Globus pallidus (tissue), 1 donor: ENCODE data around the gene TET3.

Experiments used
- DNase-seq: peaks from one replicate; pipeline ENCODE4 v3.0.0-alpha.2; 2015; ENCODE audit warnings: low spot score

Gene TET3

GRCh38 chr2:73964223-73964622 is 20.5 kb upstream of the TET3 start:
- no peak for DNase-seq

GRCh38 chr2:73965053-73965452 is 19.7 kb upstream of the TET3 start:
- DNase-seq: no peak

DNA sequence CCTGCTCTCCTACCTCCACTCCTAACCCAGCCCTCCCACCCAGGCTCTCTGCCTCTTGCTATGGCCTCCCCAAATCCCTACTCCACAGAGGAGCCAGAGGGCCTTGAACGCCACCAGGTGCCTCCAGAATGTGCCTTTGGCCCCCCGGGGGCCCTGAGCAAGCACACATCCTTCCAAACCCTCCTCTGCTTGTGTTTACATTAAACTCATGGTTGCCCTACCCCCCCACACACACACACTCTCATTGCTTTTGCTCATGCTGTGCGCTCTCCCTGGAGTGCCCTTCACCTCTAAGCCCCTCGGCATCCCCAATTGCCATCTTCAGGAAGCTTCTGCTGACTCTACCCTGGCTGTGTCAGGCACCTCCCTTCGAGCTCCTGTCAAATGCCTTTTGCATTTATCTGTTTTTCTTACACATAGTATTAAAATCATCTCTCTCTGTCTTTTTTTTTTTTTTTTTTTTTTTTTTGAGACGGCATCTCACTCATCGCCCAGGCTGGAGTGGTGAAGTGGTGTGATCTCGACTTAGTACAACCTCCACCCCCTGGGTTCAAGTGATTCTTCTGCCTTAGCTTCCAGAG is 16.3 kb upstream of the TET3 start:
- no peak for DNase-seq

DNA sequence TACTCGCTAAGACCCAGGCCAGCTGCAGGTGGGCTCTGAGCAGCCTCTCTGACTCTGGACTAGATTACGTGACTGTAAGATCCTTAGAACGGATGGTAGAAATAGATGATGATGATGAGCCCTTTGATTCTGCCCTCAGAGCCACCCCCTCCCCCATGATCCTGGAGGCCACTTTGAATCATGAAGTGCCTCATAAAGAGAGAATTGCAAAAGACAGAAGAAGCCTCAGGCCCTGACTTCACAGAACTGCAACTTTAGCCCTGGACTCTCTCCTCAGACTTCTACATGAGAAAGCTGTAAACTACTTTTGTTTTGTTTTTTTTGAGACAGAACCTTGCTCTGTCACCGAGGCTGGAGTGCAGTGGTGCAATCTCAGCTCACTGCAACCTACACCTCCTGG is 15.4 kb upstream of the TET3 start:
- no peak for DNase-seq

GRCh38 chr2:73970141-73970803 is 14.4 kb upstream of the TET3 start:
- no peak for DNase-seq

- peak; percentile 55 for DNase-seq
These were observed 13.7 kb upstream of the TET3 start for GRCh38 chr2:73970850-73971471.

GRCh38 chr2:73971722-73972121 is 13.0 kb upstream of the TET3 start:
- no peak for DNase-seq

DNA sequence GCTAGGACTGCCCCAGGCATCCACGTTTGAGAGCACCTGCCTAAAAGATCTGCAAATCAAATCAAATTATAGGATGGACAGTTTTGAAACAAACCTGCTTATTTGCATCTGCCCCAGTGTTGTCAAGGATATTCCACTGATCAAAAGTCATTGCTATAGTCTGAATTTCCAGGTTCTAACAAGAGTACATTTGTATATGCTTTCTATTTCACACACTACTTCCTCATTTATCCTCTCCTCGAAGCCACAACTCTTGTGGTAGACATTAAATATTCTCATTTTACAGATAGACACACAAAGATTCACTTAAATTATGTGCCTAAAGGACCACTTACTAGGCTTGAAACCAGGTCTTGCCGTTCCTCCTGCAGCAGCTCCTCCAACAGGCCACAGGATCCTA is 11.9 kb upstream of the TET3 start:
- no peak for DNase-seq

GRCh38 chr2:73975731-73976130 is 9.0 kb upstream of the TET3 start:
- no peak for DNase-seq

DNA sequence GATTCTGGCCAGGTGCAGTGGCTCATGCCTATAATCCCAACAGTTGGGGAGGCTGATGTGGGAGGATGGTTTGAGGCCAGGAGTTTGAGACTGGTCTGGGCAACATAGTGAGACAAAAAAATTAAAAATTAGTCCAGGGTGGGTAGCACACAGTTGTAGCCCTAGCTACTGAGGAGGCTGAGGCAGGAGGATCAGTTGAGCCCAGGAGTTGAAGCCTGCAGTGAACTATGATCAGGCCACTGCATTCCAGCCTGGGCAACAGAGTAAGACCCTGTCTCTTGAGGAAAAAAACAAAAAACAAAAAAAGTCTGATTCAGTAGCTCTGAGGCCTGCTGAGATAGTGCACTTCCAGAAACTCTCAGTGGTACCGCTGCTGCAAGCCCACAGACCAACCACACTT is 7.9 kb upstream of the TET3 start:
- no peak for DNase-seq

GRCh38 chr2:73977466-73977865 is 7.2 kb upstream of the TET3 start:
- no peak for DNase-seq

DNA sequence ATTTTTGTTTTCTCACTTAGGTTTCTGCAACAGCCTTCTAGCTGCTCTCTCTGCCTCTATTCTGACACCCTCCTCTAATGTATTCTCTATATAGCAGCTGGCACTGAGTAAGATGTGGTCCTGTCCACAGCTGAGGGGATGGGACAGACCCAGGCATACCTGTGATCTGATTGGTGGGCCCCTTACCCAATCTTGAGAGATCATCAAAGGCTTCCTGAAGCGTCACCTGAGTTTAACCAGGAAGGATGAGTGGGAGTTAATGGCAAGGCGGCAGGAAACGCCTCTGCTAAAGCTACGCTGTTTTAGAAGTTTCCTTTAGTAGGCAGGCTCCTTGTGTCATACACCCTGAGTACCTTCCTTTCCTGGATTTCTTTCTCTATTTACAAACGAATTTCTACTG is 5.7 kb upstream of the TET3 start:
- DNase-seq: no peak

DNA sequence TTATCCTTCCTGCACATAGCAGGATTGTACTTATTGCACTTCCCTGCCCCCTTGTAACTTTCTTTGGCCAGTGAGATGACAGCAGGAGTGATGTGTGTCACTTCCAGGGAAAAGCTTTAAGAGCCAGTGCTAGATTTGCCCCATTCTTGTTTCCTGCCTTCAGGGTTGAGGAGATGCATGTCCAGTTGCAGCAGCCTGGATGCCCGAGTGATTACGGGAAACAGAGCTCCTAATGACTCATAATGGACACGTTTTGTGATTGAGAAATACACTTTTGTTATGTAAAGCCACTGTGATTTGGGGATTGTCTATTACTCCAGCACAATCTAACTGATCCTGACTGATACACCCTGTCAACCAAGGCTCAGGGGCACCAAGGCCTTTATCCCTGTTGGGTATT is 5.0 kb upstream of the TET3 start:
- no peak for DNase-seq

DNA sequence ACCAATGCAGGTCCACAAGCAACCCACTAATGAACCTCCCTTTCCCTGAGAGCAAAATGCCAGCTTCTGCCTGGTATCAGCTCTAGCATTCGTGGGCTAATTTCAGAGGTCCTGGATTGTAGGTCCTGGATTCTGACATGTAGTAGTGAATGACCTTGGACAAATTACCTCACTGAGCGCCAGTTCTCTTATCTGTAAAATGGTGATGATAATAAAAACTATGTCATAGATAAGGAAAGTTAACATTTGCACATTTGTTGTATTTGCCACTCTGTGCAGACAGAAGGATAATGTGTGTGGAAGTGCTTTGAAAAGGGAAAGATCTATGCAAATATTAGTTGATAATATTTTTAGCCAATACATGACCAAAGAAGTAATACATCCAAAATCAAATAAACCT is 4.1 kb upstream of the TET3 start:
- DNase-seq: no peak

GRCh38 chr2:73981081-73982001 is 3.4 kb upstream of the TET3 start:
- DNase-seq: no peak

- DNase-seq: no peak
These were observed 2.5 kb upstream of the TET3 start for GRCh38 chr2:73982140-73982617.

DNA sequence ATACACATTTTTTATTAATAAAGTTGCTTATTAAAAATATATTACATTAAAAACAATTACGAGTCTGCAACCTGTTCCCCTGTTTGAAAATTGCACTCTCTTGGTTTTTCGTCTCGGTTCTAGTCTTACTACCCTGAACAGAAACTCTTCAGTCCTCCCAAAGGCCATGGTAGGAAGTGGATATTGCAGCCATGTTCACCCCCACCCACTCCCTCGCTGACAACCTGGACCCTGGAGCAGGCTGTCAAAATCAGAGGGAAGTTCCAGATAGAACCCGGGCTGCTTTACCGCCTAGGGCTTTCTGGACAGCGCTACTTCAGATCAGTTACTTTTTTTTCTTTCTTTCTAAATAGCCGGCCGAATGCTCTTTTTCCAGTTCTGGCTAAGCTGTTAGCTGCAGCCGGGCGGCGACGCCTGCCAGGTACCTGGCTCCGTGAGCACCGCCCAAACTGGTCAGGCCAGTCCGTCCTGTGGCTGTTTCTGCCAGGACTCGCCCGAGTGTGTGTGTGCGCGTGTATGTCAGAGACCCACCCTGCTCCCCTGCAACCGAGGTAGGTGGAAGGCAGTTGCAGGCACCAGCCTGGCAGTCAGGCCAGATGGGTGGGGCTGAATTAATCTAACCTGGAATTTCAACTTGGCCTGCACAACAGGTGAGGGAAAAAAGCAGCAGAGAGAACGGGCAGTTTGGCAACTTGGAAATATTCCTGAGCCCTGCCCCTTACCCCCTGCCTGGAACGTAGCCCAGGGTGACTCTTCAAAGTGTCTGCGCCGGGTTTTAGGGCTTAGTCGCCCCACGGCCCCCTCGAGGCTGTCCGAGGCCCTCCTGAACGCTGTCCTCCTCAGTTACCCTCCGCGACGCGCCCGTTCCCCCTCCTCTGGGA is 1.1 kb upstream of the TET3 start:
- DNase-seq: no peak

DNA sequence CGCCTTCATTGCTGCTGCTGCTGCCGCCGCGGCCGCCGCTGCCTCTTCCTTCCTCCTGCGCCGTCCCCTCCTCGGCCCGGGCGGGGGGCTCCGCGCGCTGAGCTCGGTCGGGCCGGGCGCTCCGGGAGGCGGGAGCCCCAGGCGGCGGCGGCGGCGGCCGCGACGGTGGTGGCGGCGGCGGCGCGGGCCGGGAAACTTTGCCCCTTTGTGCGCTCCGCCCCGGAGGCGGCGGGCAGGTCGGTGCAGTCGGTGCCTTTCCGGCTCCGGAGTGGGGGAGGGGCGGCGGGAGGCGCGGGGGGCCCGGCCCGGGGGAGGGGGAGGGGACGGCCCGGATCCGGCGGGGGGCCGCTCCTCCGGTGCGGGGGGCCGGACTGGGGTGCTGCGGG is 205 bp downstream of the TET3 start:
- DNase-seq: no peak

GRCh38 chr2:73985308-73986084 is 786 bp downstream of the TET3 start:
- no peak for DNase-seq

- DNase-seq: no peak
These were observed 1.5 kb downstream of the TET3 start for GRCh38 chr2:73986085-73986681.
